Measurements from ENCODE around the gene SAMSN1.
"Not testable (repeated sequence)": the region's sequence is repeated elsewhere in the genome, so short reads cannot be mapped to it uniquely, and the experiment has no call there.

The SAMSN1 gene

DNA sequence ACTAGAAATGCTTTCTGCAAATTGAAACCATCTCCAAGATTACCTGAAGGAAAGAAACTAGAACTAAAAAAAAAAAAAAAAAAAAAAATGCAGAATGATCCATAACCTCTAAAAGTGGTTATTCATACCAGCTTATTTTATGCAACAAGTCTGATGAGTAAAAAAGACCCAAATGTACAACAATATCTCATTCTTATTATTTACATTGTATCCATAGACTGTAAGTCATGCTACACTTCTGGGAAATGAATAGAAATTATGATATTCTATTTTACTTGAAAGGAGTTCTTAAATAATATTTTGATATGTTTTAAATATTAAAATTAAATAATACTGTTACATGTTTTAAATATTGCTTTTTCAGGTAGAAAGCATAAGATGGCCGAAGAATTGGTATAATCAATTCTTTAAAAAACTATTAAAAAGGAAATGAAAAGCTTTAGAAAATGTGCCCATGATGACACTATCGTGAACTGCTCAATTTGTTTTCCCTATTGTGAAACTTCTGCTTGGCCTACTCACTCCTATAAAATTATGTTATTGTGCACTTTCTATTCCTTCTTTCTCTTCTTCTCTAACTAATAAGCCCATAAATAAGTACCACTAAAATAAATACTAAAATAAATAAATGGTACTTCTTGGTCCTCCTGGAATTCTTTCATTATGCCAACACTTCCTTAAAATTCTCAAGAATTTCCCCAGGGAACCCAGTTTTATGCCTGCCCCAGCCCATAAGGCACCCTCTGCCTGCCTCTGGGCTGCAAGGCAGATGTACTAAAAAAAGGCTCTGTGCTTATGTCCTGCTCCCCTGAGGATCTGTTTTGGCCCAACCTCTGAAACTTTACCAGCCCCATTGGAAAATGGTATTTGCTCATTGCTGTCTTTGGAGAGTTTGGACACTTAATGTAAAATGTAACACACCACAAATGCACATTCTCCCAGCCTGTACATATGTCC, 18.1 kb downstream of the SAMSN1 start:
- DNase-seq, result peak; percentile 49 to 69

DNA sequence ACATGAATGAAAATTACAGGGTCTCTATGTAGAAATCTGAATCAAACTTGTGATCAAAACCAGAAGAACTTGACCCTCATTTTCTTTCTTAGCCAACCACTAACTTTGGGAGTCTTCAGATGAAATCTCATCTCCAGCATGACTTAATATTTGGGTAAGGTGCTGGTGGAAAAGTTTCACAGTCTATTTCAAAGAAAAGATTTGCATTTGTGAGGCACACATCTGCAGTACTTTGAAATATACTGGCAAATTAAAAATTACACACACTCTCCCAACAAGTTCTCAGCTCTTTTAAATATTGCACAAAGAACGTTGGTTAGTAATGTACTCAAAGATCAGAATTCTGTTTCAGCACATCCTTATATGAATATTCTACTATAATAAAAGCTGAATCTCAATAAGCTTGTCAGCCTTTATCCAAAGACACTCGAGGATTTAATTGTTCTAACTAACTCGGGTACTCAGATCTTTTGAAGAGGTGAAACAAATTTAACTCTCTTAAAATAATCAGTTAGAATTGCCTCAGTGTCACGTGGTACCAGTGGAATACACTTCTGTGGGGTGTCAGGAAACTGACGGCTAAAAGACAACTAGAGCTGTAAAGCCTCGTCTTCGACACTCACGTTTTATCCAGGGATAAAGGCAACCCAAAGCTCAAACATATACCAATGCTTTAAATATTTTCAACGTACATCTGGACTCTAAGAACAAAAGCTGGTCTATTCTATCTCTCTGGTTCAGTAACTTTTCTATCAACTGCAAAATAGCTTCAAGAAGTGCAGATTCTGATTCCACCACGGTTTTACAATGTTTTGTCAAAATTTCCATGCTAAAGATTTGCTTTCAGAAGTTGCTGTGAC, 19.0 kb downstream of the SAMSN1 start:
- DNase-seq, result no peak

- no peak for DNase-seq
Measured at GRCh38 chr21:14526199-14526598, 19.9 kb downstream of the SAMSN1 start.

DNA sequence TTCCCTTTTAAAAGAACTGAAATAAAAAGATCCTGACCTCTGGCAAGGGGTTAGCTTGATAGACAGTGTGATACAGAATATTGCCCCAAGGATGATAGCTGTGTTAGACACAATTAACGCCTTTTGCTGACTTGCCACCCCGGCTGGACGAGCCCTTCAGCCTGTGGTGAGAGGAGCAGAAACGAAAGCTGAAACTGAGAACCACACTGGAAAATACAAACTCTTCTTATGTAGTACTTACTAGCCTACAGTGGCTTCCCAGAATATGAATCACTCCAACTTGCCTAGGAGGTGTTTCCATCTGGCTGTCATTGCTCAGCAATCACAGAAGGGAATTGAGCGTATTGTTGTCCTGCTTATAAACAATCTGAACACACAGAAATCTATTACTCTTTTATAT, 22.9 kb downstream of the SAMSN1 start:
- DNase-seq, result peak in 1 of 2 experiments; percentile 27

GRCh38 chr21:14522736-14523135, 23.4 kb downstream of the SAMSN1 start:
- no peak for DNase-seq

GRCh38 chr21:14520535-14520934, 25.6 kb downstream of the SAMSN1 start:
- peak; percentile 75 to 83 for DNase-seq

- peak; percentile 27 to 38 for DNase-seq
Measured at GRCh38 chr21:14519000-14519399, 27.1 kb downstream of the SAMSN1 start.

GRCh38 chr21:14513804-14514203, 32.3 kb downstream of the SAMSN1 start:
- no peak for DNase-seq

DNA sequence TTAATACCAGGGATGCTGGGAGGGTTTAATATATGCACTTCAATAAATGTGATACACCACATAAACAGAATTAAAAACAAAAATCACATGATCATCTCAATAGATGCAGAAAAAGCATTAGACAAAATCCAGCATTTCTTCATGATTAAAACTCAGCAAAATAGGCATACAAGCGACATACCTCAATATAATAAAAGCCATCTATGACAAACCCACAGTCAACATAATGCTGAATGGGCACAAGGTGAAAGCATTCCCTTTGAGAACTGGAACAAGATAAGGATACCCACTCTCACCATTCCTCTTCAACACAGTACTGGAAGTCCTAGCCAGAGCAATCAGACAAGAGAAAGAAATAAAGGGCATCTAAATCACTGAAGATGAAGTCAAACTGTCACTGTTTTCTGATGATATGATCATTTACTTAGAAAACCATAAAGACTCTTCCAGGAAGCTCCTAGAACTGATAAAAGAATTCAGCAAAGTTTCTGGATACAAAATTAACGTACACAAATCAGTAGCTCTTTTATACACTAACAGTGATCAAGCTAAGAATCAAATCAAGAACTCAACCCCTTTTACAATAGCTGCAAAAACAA, 39.2 kb downstream of the SAMSN1 start:
- DNase-seq, result not testable (repeated sequence)

DNA sequence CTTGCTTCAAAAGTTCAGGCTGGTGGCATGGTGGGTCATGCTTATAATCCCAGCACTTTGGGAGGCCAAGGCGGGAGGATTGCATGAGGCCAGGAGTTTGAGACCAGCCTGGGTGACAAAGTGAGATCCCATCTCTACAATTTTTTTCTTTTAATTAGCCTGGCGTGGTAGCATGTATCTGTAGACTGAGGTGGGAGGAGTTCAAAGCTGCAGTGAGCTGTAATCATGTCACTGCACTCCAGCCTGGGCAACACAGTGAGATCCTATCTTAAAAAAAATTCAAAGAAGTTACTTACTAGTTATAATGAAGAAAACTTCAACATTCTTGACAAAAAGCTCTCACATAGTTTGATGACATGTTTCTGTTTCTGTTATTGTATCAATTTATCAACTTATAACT, 45.2 kb downstream of the SAMSN1 start:
- no peak for DNase-seq

- no peak for DNase-seq
Measured at GRCh38 chr21:14499316-14499715, 46.8 kb downstream of the SAMSN1 start.

DNA sequence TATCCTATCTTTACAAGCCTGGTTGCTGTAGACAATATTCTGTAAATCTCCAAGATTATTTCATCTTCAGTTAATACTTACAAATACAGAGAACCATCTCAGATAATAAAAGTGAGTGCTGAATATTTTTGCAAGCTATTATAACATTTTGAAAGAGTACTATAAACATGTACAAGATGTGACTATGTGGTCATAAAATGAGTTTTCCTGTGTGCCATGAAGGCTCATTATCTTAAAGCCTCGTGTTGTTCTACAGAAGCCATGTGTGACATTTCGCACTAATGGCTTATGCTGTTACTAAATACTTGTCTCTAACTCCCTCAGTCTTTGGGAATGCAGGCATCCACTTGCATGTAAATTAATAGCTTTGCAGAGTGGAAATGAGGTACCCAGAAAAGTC, 48.3 kb downstream of the SAMSN1 start:
- no peak for DNase-seq

DNA sequence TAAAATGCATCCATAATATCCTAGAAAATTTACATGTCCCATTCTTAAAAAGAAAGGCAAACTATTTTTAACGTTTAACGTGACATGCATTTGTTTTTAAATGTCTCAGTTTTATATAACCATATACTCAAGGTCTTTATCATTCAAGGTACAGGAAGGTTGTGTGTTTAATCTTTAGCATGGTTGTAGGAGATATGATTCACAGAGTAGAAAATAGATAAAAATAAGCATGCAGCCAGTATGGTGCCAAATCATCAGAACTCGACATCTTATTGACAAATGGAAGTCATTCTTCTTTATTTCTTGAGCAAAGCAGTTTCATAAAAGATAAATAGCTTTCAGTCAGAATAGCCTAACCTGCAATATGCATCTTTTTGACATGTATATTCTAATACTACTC, 51.0 kb downstream of the SAMSN1 start:
- DNase-seq, result no peak

DNA sequence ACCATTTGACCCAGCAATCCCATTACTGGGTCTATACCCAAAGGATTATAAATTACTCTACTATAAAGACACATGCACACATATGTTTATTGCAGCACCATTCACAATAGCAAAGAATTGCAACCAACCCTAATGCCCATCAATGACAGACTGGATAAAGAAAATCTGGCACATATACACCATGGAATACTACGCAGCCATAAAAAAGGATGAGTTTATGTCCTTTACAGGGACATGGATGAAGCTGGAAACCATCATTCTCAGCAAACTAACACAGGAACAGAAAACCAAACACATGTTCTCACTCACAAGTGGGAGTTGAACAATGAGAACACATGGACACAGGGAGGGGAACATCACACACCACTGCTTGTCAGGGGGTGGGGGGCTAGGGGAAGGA, 51.9 kb downstream of the SAMSN1 start:
- not testable (repeated sequence) for DNase-seq

DNA sequence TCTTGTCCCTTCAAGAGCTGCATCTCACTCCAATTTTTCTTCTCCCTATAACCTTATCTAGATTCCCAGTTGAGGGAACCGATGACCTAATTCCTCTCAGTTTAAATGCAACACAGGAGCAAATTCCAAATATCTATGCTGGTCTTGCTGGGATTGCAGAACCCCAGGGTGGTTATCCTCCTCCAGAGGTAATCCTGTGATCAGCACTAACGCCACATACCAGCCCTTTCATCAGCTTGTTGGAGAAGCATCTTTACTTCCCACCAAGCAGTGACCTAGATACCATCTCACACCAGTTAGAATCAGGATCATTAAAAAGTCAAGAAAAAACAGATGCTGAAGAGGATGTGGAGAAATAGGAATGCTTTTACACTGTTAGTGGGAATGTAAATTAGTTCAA, 52.4 kb downstream of the SAMSN1 start:
- DNase-seq, result no peak

DNA sequence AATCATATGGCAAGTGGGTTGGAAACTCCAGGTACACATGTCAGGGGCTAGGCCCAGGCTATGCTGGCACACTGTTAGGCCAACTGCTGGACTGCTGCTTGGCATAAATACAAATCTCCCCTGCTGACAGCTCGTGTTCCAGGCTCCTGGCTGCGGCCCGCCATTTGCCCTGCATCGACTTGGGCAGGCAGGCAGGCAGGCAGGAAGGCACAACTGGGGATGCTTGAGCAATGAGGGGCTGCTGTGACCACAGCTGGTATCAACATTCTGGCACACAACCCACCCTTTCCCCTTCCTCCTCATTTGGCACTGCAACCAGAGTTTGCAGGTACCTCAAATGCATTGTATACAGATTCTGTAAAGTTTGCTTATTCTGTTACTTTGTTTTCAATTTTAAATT, 53.2 kb downstream of the SAMSN1 start:
- no peak for DNase-seq

- DNase-seq, result no peak
Measured at GRCh38 chr21:14491269-14491681, 54.8 kb downstream of the SAMSN1 start.

- no peak for DNase-seq
Measured at GRCh38 chr21:14488672-14489204, 57.4 kb downstream of the SAMSN1 start.

GRCh38 chr21:14487490-14488432, 58.4 kb downstream of the SAMSN1 start:
- no peak for DNase-seq

- no peak for DNase-seq
Measured at GRCh38 chr21:14486869-14487268, 59.2 kb downstream of the SAMSN1 start.

DNA sequence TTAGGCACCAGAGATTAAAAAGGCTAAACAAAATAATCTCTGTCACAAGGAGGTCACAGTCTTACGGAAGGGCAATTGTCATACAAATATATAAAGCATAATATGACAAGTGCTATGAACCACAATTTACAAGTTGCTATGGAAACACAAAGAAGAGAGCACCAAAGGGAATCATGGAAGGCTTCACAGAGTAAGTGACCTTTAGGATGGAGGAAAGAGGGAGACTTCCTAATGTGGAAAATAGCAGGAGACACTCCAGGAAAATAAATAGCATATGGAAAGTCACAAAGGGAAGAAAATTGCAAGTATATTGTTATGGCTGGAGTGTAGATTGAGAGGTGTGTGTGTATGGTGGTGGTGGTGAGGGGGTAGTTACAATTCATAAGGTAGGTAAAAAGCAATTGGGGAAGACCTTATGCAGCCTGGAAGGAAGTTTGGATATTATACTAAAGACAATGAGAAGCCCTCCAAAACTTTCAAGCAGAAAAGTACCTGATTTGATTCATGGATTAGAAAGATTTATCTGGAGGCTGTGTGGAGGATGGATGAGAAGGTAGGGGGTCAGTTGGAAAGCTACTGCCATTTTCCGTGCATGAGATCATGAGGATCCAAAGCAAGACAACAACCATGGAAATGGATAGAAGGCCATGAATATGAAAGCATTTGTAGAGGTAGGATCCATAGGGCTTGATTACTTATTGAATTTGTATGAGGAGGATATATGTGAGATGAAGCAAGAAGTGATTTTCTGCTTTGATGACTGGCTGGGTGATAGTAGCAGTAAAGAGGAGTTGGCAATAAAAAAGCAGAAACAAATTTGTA, 61.7 kb downstream of the SAMSN1 start:
- no peak for DNase-seq
